SU-DHL-6 (cell line): ENCODE data around the gene ANKRD22.

Source experiments
- H2AFZ ChIP-seq: fragments of 200-600 bp; sonication (generic); 2 replicates; pipeline ENCODE4 v1.6.1; 2014; ENCODE audit warnings: low read depth, mild to moderate bottlenecking, moderate library complexity, mixed read lengths, antibody characterized with exemption, low read length; ENCODE audit not compliant: severe bottlenecking
- H3F3A ChIP-seq: fragments of 200-600 bp; shearing (Covaris generic); 2 replicates; pipeline ENCODE4 v1.6.0; 2016; ENCODE audit warnings: antibody characterized with exemption, mild to moderate bottlenecking; ENCODE audit not compliant: insufficient read depth
- H3K27ac ChIP-seq: fragments of 200-600 bp; sonication (generic); 2 replicates; pipeline ENCODE4 v1.5.1; 2016; ENCODE audit warnings: low read depth, mild to moderate bottlenecking, low read length, moderate library complexity, mixed read lengths
- H3K27me3 ChIP-seq: fragments of 200-600 bp; sonication (generic), shearing (Covaris generic); 2 replicates; pipeline ENCODE4 v1.6.0; 2014; ENCODE audit warnings: mild to moderate bottlenecking, low read length
- H3K36me3 ChIP-seq: fragments of 200-600 bp; sonication (generic); 2 replicates; pipeline ENCODE4 v1.6.1; 2014; ENCODE audit warnings: mild to moderate bottlenecking, low read length, mixed read lengths
- H3K4me2 ChIP-seq: fragments of 300-600, 200-600 bp; shearing (Covaris generic), sonication (generic); 2 replicates; pipeline ENCODE4 v1.6.0; 2014; ENCODE audit warnings: low read length, low read depth, mild to moderate bottlenecking; ENCODE audit not compliant: poor library complexity, severe bottlenecking
- H3K4me3 ChIP-seq: fragments of 200-600 bp; sonication (generic); 2 replicates; pipeline ENCODE4 v1.5.1; 2014; ENCODE audit warnings: antibody characterized with exemption, low read length, mild to moderate bottlenecking, mixed read lengths; ENCODE audit not compliant: insufficient read depth, poor library complexity, severe bottlenecking
- H3K79me2 ChIP-seq: fragments of 200-600 bp; sonication (generic); 2 replicates; pipeline ENCODE4 v1.6.1; 2014; ENCODE audit warnings: mild to moderate bottlenecking, low read length, moderate library complexity; ENCODE audit not compliant: insufficient read depth
- H3K9ac ChIP-seq: fragments of 200-600 bp; sonication (generic); 2 replicates; pipeline ENCODE4 v1.7.0; 2014; ENCODE audit warnings: mild to moderate bottlenecking, low read length
- H3K9me2 ChIP-seq: fragments of 200-600 bp; sonication (generic); replicated peaks from 2 replicates; pipeline ENCODE4 v1.6.1; 2014; ENCODE audit warnings: low read length; ENCODE audit not compliant: insufficient read depth
- H3K9me3 ChIP-seq: fragments of 200-600 bp; sonication (generic); 2 replicates; pipeline ENCODE4 v1.6.1; 2014; ENCODE audit warnings: low read length, mixed read lengths; ENCODE audit not compliant: insufficient read depth
- H4K20me1 ChIP-seq: fragments of 200-600 bp; sonication (generic); 2 replicates; pipeline ENCODE4 v1.6.1; 2014; ENCODE audit warnings: low read depth, mild to moderate bottlenecking, antibody characterized with exemption, low read length, moderate library complexity, mixed read lengths
- CTCF ChIP-seq: fragments of 200-600 bp; sonication (generic); IDR thresholded peaks from one replicate; pipeline ENCODE4 v1.5.1; 2017; ENCODE audit warnings: antibody characterized with exemption, mild to moderate bottlenecking, low read length, moderate library complexity; ENCODE audit not compliant: insufficient read depth, poor library complexity, severe bottlenecking
- EZH2phosphoT487 ChIP-seq: fragments of 200-600 bp; sonication (generic), shearing (Covaris generic); conservative IDR thresholded peaks from 2 replicates; pipeline ENCODE4 v1.6.1; 2018; ENCODE audit warnings: mild to moderate bottlenecking, antibody characterized with exemption, low read length, moderate library complexity, mixed read lengths

Gene ANKRD22

GRCh38 chr10:88833156-88833555, 18.5 kb downstream of the ANKRD22 start:
- Histone ChIP-seq H3K27me3 (no peaks in the 10 kb centered on the region), H3F3A (no peaks in the 10 kb centered on the region), H3K9me2 (no peaks in the 10 kb centered on the region), H4K20me1 (no peaks in the 10 kb centered on the region), H2AFZ (no peak overlapping the region), H3K9ac (no peak overlapping the region), H3K9me3 (no peaks in the 10 kb centered on the region), H3K4me2 (no peak overlapping the region), H3K27ac (no peak overlapping the region), H3K79me2 (no peaks in the 10 kb centered on the region), H3K36me3 (no peaks in the 10 kb centered on the region), H3K4me3 (no peak overlapping the region)
- TF ChIP-seq CTCF (no peak), EZH2phosphoT487 (no peak)

- Histone ChIP-seq H3K9me2 (no peaks in the 10 kb centered on the region), H3K4me2 (no peak overlapping the region), H3K79me2 (no peaks in the 10 kb centered on the region), H3F3A (no peaks in the 10 kb centered on the region), H2AFZ (no peak overlapping the region), H3K4me3 (no peak overlapping the region), H3K27me3 (no peaks in the 10 kb centered on the region), H3K9ac (no peak overlapping the region), H3K9me3 (no peaks in the 10 kb centered on the region), H4K20me1 (no peaks in the 10 kb centered on the region), H3K27ac (no peak overlapping the region), H3K36me3 (no peaks in the 10 kb centered on the region)
- no peak for TF ChIP-seq EZH2phosphoT487
- no peak for TF ChIP-seq CTCF
These were observed 19.3 kb downstream of the ANKRD22 start for GRCh38 chr10:88832376-88832775.

- Histone ChIP-seq H3K79me2 (no peaks in the 10 kb centered on the region), H3K36me3 (no peaks in the 10 kb centered on the region), H3K9me3 (no peaks in the 10 kb centered on the region), H3F3A (no peaks in the 10 kb centered on the region), H3K9me2 (no peaks in the 10 kb centered on the region), H3K27me3 (no peaks in the 10 kb centered on the region), H4K20me1 (no peaks in the 10 kb centered on the region), H3K4me2 (no peak overlapping the region), H2AFZ (no peak overlapping the region), H3K4me3 (no peak overlapping the region), H3K27ac (no peak overlapping the region), H3K9ac (no peak overlapping the region)
- TF ChIP-seq EZH2phosphoT487 (no peak), CTCF (no peak)
These were observed 19.9 kb downstream of the ANKRD22 start for GRCh38 chr10:88831709-88832108.
